ENCODE results near the gene YWHAG.
A peak's percentile ranks its signal among the peaks of the same experiment; 100 is the strongest.

The YWHAG gene

GRCh38 chr7:76381814-76382213 is 23.0 kb upstream of the YWHAG start:
- TF ChIP-seq, protein P1, sequence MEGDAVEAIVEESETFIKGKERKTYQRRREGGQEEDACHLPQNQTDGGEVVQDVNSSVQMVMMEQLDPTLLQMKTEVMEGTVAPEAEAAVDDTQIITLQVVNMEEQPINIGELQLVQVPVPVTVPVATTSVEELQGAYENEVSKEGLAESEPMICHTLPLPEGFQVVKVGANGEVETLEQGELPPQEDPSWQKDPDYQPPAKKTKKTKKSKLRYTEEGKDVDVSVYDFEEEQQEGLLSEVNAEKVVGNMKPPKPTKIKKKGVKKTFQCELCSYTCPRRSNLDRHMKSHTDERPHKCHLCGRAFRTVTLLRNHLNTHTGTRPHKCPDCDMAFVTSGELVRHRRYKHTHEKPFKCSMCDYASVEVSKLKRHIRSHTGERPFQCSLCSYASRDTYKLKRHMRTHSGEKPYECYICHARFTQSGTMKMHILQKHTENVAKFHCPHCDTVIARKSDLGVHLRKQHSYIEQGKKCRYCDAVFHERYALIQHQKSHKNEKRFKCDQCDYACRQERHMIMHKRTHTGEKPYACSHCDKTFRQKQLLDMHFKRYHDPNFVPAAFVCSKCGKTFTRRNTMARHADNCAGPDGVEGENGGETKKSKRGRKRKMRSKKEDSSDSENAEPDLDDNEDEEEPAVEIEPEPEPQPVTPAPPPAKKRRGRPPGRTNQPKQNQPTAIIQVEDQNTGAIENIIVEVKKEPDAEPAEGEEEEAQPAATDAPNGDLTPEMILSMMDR (IDR thresholded peaks at IDR 0.05; ENCODE audit: insufficient read depth, low read length, missing control alignments), result no peak
- CTCF ChIA-PET, result no interaction called here
- POLR2A ChIA-PET, result no interaction called here
- no peak overlapping the region for H3K4me3 ChIP-seq (ENCODE audit: low read depth, low read length)
- DNase-seq (ENCODE audit: low read depth, low spot score), result no peak

GRCh38 chr7:76380623-76380966 is 21.8 kb upstream of the YWHAG start:
- CTCF ChIA-PET, result no interaction called here
- DNase-seq (ENCODE audit: low read depth, low spot score), result no peak
- POLR2A ChIA-PET, result interaction anchor here (0.6 kb wide), 1 partner anchor 74 kb away, joined by 3 read pairs; no protein-coding TSS in a partner anchor
- TF ChIP-seq, protein P1 (IDR thresholded peaks at IDR 0.05; ENCODE audit: insufficient read depth, low read length, missing control alignments), result no peak
- H3K4me3 ChIP-seq (ENCODE audit: low read depth, low read length), result peak overlapping the region; percentile 43

DNA sequence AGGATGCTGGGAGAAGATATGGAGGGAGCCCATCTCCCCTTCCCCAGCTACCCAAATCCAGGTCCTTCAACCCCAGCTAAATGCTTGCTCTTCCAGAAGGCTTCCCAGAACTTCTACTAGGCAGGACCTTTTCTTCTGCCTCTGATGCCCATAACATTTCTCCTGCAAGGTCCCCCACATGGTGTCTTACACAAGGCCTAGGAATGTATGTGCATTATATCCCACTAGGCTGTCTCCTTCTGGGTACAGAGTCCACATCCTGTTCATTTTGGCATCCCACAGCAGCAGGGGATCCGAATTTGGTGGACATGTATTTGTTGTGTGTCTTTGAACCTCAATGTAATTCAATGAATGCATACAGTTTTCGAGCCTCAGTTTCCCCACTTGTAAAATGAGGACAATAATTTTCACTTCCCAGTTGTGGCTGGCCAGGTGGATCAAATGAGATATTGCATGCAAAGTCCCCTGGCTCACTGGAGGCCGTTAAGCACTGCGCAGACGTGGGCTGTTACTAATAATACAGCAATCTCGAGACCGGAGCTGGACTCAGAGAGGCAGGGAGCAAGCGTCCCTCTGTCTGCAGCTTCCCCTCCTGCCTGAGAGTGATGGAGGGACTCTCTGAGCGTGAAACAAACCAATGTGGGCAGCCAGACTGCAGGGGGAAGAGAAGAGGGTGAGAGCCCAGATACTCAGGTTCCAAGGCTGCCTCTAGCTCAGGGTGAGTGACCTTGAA is 18.6 kb upstream of the YWHAG start:
- ChIA-PET POLR2A (interaction anchor here (0.5 to 1.0 kb wide), 2 partner anchors 20 to 75 kb away, joined by 3 to 4 read pairs; partner anchors contain the start of gene HSPB1), CTCF (interaction anchor here (0.8 to 1.6 kb wide), 4 partner anchors 10 to 88 kb away, joined by 3 to 4 read pairs (median 3); partner anchors contain the start of gene ZP3)
- TF ChIP-seq, protein P1 (IDR thresholded peaks at IDR 0.05; ENCODE audit: insufficient read depth, low read length, missing control alignments), result no peak
- H3K4me3 ChIP-seq (ENCODE audit: low read depth, low read length), result no peak overlapping the region; the same call in 1 of the 2 replicates
- DNase-seq (ENCODE audit: low read depth, low spot score), result no peak

GRCh38 chr7:76375251-76375650 is 16.5 kb upstream of the YWHAG start:
- POLR2A ChIA-PET, result no interaction called here
- TF ChIP-seq, protein P1 (IDR thresholded peaks at IDR 0.05; ENCODE audit: insufficient read depth, low read length, missing control alignments), result no peak
- CTCF ChIA-PET, result interaction anchor here (1.2 kb wide), 1 partner anchor 11 kb away, joined by 6 read pairs; no protein-coding TSS in a partner anchor
- DNase-seq (ENCODE audit: low read depth, low spot score), result no peak
- H3K4me3 ChIP-seq (ENCODE audit: low read depth, low read length), result no peak overlapping the region

- DNase-seq (ENCODE audit: low read depth, low spot score), result no peak
- ChIA-PET POLR2A (interaction anchor here (1.4 kb wide), 1 partner anchor 21 kb away, joined by 3 read pairs; no protein-coding TSS in a partner anchor), CTCF (interaction anchor here (0.9 to 2.9 kb wide), 3 partner anchors 9 to 195 kb away, joined by 3 to 13 read pairs (median 5); partner anchors contain the start of gene YWHAG)
- TF ChIP-seq, protein P1 (IDR thresholded peaks at IDR 0.05; ENCODE audit: insufficient read depth, low read length, missing control alignments), result no peak
- H3K4me3 ChIP-seq (ENCODE audit: low read depth, low read length), result no peak overlapping the region
Observed at GRCh38 chr7:76372984-76373833, 14.4 kb upstream of the YWHAG start.

GRCh38 chr7:76371396-76371795 is 12.6 kb upstream of the YWHAG start:
- TF ChIP-seq, protein P1 (IDR thresholded peaks at IDR 0.05; ENCODE audit: insufficient read depth, low read length, missing control alignments), result no peak
- DNase-seq (ENCODE audit: low read depth, low spot score), result no peak
- ChIA-PET CTCF (interaction anchor here (2.9 kb wide), 1 partner anchor 11 kb away, joined by 13 read pairs; the partner anchor contains the start of gene YWHAG), POLR2A (no interaction called here)
- H3K4me3 ChIP-seq (ENCODE audit: low read depth, low read length), result no peak overlapping the region
